DMS 273 (cell line): ENCODE results near the gene COL4A1.

Experiments used
- DNase-seq: peaks from one replicate; lab custom pipeline; 2025; ENCODE audit not compliant: unreplicated experiment; lab: John Stamatoyannopoulos, UW

Gene COL4A1

DNA sequence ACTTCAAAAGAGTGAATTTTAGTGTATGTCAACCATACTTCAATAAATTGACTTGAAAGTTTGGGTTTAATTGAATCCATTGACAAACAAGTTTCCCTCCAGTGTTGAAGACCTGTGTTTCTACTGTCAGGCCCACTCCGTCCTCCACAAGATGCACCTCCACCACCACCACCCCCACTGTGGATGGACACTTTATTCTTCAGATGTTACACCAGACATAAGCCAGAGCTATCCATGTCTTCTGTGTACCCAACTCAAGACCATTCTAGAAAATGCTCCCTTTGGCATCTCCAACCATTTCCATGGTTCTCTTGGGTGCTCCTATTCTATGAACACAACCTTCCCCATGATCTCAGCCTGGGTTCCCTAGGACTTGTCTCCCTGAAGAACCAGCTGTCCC lies 207.0 kb downstream of the COL4A1 start:
- no peak for DNase-seq
